Ovary (tissue), 9 donors: ENCODE data around the gene BPIFA3. TPM values are rescaled to one million over a fixed set of nuclear protein-coding genes. Genes with fewer than 3 reads are reported as not detected.

ENCODE experiments used
- DNase-seq, 5 donors: peaks; one replicate each; pipeline ENCODE4 v3.0.0-alpha.2; 2019 to 2020
- H3K27ac ChIP-seq, 2 donors: fragments of 200-600 bp; one replicate each; pipeline versions ENCODE4 v1.5.1 to v1.8.0; 2019 to 2022
- H3K27me3 ChIP-seq: fragments of 200-600 bp; one replicate; pipeline ENCODE4 v1.8.0; 2022
- H3K36me3 ChIP-seq: fragments of 200-600 bp; sonication (generic); one replicate; pipeline ENCODE4 v1.5.1; 2019
- H3K4me1 ChIP-seq: one replicate; pipeline ENCODE4 v1.8.1; 2013; ENCODE audit warnings: mild to moderate bottlenecking, moderate library complexity; ENCODE audit not compliant: insufficient read depth
- H3K4me3 ChIP-seq: fragments of 200-600 bp; sonication (generic); one replicate; pipeline ENCODE4 v1.5.1; 2017
- H3K9me3 ChIP-seq, 2 donors: fragments of 200-600 bp in 1 of 2; sonication (generic) in 1 of 2; one replicate each; pipeline versions ENCODE4 v1.5.1 to v1.8.1; 2013 to 2019; ENCODE audit warnings: mild to moderate bottlenecking in 1 of 2, moderate library complexity in 1 of 2
- EP300 ChIP-seq: sonication (generic); formaldehyde crosslinking; IDR thresholded peaks from one replicate; pipeline ENCODE4 v1.6.1; 2017; ENCODE audit warnings: antibody characterized with exemption
- POLR2A ChIP-seq: fragments of 450-650 bp; IDR thresholded peaks from one replicate; pipeline ENCODE4 v1.6.1; 2017; ENCODE audit warnings: antibody characterized with exemption, mild to moderate bottlenecking, moderate library complexity
- WGBS, 3 donors: extraction: QIAGEN DNeasy Blood & Tissue Kit in 1 of 3; methylation state at CpG; one replicate each; pipeline versions ENCODE4 v1.1.5 to v1.1.7; 2013 to 2017; 5-methylcytosine and 5-hydroxymethylcytosine counted together
- intact Hi-C, 4 donors: fragments of 100-400 bp; cut with DNase I; formaldehyde crosslinking; loops; one replicate each; pipeline versions ENCODE4 v1.11.0 to v1.15.1; 2022 to 2023
- polyA plus RNA-seq, 2 donors: library from polyadenylated mRNA; stranded (reverse); fragments of 200-250 nt in 1 of 2; fragments of 350-450 nt in 1 of 2; fragmentation: Illumina TruSeq in 1 of 2; extraction: RNeasy Lipid Tissue Mini Kit (QIAGEN cat#74804) in 1 of 2; gene quantifications; one replicate each; pipeline ENCODE4 v1.2.3, GENCODE V29; 2013 to 2014
- total RNA-seq, 7 donors: library from RNA; depleted of rRNA in 2 of 7; stranded (reverse); fragments of >200 nt in 2 of 7; fragmentation: NEBNext Ultra II Directional in 3 of 7; extraction: Animal tissue kit (Norgen Biotek cat#: 25700) in 3 of 7; gene quantifications; one replicate each; pipeline versions ENCODE4 v1.1.0 to v1.2.4, GENCODE V29; 2016 to 2023
- TF ChIP-seq, protein P1 (sequence below), 3 donors: fragments of 450-650 bp in 2 of 3; fragments of 200-600 bp in 1 of 3; IDR thresholded peaks; one replicate each; pipeline versions ENCODE4 v1.5.1 to v1.8.0; 2016 to 2022; ENCODE audit warnings: antibody characterized with exemption in 3 of 3, mild to moderate bottlenecking in 1 of 3
- donor health status: DM: no; HTN: no; CAD: no; lungs with moderate emphysema.
- donor health status: DM: no; HTN: no; CAD: no.
- donor health status: Bipolar disorder and iron deficiency.
- donor health status: DM: yes; HTN: yes; CAD: no.
- donor health status: DM: no; HTN: no; CAD: no.
- donor health status: DM: yes; HTN: yes; CAD: no.

BPIFA3 gene
- total and polyA plus RNA-seq, 9 donors = not detected

DNA sequence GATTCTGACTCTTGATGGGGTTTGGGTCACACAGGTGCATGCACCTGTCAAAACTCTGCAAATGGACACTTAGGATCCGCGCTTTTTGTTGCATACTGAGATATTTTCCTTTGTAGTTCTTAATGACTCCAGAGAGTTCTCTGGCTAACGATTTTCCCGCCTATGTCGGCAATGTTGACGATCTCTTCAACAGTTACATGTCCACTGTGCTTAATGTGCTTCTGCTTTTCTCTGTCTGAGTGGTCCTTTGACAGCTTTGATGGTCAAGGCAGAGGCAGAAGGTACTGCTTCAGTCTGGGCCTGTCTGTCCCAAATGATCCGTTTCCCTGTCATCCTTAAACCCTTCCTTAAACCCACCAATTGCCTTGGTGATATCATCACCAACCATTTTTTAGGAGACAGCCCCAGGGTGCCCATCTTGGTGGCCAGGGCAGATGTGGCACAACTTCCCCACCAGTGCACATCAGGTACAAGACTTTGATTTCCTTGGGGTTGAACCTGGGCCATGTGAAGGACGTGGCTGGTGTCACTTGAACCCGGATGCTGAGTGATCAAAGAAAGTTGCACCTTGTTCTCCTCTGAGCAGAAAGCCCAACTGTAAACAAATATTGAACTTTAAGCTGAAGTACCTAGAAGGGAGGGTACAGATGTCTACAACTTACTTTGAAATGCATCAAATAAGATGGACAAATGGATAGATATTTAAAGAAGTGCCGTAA is 55.2 kb downstream of the BPIFA3 start:
- intact Hi-C loops = no loop called here
- Histone ChIP-seq H3K4me3 (no peak overlapping the region), H3K27me3 (no peaks in the 10 kb centered on the region), H3K9me3 (no peaks in the 10 kb centered on the region), H3K36me3 (no peaks in the 10 kb centered on the region), H3K4me1 (no peaks in the 10 kb centered on the region), H3K27ac (no peak overlapping the region)
- no peak for DNase-seq
- 84 to 85% (median 84%) methylated on average over 10 of the region's 10 CpGs for WGBS, 3 donors
- TF ChIP-seq EP300 (no peak), POLR2A (no peak)
- TF ChIP-seq, protein P1, sequence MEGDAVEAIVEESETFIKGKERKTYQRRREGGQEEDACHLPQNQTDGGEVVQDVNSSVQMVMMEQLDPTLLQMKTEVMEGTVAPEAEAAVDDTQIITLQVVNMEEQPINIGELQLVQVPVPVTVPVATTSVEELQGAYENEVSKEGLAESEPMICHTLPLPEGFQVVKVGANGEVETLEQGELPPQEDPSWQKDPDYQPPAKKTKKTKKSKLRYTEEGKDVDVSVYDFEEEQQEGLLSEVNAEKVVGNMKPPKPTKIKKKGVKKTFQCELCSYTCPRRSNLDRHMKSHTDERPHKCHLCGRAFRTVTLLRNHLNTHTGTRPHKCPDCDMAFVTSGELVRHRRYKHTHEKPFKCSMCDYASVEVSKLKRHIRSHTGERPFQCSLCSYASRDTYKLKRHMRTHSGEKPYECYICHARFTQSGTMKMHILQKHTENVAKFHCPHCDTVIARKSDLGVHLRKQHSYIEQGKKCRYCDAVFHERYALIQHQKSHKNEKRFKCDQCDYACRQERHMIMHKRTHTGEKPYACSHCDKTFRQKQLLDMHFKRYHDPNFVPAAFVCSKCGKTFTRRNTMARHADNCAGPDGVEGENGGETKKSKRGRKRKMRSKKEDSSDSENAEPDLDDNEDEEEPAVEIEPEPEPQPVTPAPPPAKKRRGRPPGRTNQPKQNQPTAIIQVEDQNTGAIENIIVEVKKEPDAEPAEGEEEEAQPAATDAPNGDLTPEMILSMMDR (IDR thresholded peaks at IDR 0.05) = no peak

DNA sequence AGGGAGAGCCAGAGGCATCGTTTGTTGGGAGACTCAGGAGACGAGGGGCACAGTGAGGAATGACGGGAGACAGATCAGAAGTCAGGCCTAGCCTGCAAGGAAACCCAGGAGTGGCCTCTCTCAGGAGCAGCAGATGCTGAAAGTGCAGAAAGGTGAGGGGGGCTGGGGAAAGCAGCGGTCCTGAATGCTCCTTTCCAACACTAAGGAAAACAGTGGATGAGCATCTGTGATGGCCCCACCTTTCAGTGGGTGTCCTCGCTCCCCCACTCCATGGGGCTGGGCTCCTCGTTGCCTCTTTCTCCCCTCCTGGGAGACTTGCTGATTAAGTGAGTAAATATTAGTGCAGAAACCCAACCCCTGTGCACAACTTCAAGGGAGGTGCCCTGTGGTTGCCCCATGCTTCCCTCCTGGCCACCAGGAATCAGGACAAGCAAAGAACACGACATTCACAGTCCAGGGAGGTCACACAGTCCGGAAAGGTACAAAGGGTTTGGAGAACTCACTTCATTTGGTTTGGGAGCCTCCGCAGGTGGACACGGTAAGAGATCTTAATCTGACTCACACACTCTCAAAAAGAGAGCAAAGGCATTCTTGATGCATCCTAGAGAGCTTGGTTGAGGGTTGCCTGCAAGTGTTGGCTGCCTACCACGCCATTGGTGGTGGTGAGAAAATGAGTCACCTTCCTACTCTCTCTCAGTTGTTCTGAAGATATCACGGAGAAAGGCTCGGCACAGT is 56.1 kb downstream of the BPIFA3 start:
- no peak overlapping the region for H3K27ac ChIP-seq
- 55 to 63% (median 60%) methylated on average over 13 of the region's 13 CpGs for WGBS, 3 donors
- TF ChIP-seq POLR2A = no peak
- TF ChIP-seq EP300 = no peak
- TF ChIP-seq, protein P1 (IDR thresholded peaks at IDR 0.05) = no peak

DNA sequence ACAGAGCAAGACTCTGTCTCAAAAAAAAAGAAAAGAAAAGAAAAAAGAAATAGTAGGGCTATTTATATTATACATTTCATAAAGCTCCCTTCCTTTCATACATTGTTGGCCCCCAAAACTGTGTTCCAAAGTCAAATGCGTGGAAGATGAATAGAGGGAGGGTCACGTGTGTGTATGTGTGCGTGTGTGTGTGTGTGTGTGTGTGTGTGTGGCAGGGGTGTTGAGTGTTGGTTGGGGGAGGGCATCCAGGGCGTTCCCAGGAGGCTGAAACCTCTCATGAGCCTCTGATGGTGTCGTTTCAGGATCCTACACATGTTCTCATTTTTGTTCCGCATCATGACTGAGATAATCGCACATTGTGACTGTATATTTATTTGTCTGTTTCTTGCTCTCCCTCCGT is 58.1 kb downstream of the BPIFA3 start:
- TF ChIP-seq EP300 (no peak), POLR2A (no peak)
- TF ChIP-seq, protein P1 (IDR thresholded peaks at IDR 0.05) = no peak
- intact Hi-C loops = no loop called here
- 67 to 68% (median 67%) methylated on average over 8 of the region's 8 CpGs for WGBS, 3 donors

More for the DNA sequence above, 56.1 kb downstream of the BPIFA3 start:
- H3K36me3 ChIP-seq = no peaks in the 10 kb centered on the region
- H3K27me3 ChIP-seq = no peaks in the 10 kb centered on the region
- intact Hi-C loops = no loop called here
- no peaks in the 10 kb centered on the region for H3K9me3 ChIP-seq
- no peaks in the 10 kb centered on the region for H3K4me1 ChIP-seq
- no peak overlapping the region for H3K4me3 ChIP-seq
- no peak for DNase-seq

DNA sequence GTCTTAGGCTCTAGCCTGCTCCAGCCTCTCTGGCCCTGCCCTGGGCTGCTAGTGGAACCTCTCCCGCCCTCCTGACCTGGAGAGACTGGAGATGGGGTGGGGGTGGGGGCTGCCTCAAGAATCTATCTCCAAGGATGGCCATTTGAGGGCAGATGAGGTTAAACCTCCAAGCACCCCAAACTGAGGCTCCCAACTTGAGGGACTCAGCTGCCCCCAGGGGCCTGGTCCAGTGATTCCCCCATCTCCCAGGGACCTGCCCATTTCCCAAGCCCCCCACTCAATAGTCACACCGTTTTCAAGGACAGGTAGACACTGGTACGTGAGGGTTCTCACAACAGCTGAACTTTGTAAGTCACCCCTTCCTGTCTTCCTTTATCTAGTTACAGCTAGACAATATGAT is 58.7 kb downstream of the BPIFA3 start:
- no peak for TF ChIP-seq EP300
- TF ChIP-seq, protein P1 (IDR thresholded peaks at IDR 0.05) = no peak
- TF ChIP-seq POLR2A = no peak
- intact Hi-C loops = no loop called here
- no peak overlapping the region for H3K27ac ChIP-seq
- H3K27me3 ChIP-seq = no peaks in the 10 kb centered on the region
- H3K4me3 ChIP-seq = no peak overlapping the region
- no peak for DNase-seq
- H3K36me3 ChIP-seq = no peaks in the 10 kb centered on the region
- 35 to 39% (median 37%) methylated on average over 3 of the region's 3 CpGs for WGBS, 3 donors
- no peaks in the 10 kb centered on the region for H3K4me1 ChIP-seq
- H3K9me3 ChIP-seq = no peaks in the 10 kb centered on the region

More for the DNA sequence above, 58.1 kb downstream of the BPIFA3 start:
- Histone ChIP-seq H3K36me3 (no peaks in the 10 kb centered on the region), H3K27ac (no peak overlapping the region), H3K4me1 (no peaks in the 10 kb centered on the region), H3K9me3 (no peaks in the 10 kb centered on the region), H3K27me3 (no peaks in the 10 kb centered on the region), H3K4me3 (no peak overlapping the region)
- DNase-seq = no peak
